ENCODE results near the gene A1BG. TPM values are rescaled to one million over a fixed set of nuclear protein-coding genes. Genes with fewer than 3 reads are reported as not detected.

A1BG gene
- total and polyA plus RNA-seq, 2 of the 13 experiments (the other 11 are each of a cell fraction or from before 2014, with no cell fraction given), result 14.7 to 41.4 TPM

DNA sequence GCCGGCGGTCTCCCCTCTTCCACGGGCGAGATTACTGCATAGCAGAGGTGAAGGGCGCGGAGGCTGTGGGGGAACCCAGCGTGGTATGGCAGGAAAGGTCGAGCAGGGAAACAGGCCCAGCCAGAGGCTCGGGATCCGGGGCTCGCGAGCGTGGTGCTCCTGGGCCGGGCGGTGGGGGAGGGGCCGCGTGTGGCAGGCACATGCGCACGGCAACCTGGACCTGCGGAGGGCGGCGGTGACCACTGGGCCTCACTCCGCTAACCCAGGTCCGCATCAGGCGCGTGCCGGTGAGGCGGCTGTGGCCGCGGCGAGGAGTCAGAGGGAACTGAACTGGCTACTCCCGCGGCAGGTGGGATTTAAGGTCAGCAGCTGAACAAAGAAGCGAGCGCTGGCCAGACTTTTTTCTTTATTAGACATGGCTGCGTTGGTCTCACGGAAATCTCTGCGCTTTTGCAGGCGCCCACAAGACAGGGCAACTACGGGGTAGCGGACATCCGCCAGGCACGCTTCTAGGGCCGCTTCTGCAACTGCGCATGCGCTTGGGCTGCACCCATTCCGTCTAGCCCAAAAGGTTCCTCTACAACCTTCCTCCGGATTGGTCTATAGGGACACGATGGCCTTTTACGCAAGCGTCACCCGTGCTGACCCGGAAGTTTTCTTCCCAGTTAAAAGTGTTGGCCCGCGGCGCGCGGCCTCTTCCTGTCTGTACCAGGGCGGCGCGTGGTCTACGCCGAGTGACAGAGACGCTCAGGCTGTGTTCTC lies 33.5 kb upstream of the A1BG start, which contains the start of gene RPS5 (continued):
- TF ChIP-seq REST (IDR thresholded peaks at IDR 0.05; ENCODE audit: borderline replicate concordance in 1 of 2, low read depth in 1 of 2, low read length in 2 of 2), result no peak; a peak in 1 of 4 replicates
- TF ChIP-seq ZNF558 (CRISPR knock-in tag; IDR thresholded peaks at IDR 0.05; ENCODE audit: borderline replicate concordance), result peak; percentile 87
- no peak for TF ChIP-seq DPF2 (CRISPR knock-in tag; IDR thresholded peaks at IDR 0.05; ENCODE audit: borderline replicate concordance, low read depth)
- 0 out of 2 replicates have a peak, but pooled peaks have one; percentile 24 for TF ChIP-seq RARA (CRISPR knock-in tag; IDR thresholded peaks at IDR 0.05)
- TF ChIP-seq ZNF615 (CRISPR knock-in tag; IDR thresholded peaks at IDR 0.05; ENCODE audit: borderline replicate concordance), result peak; percentile 40; the same call in 1 of the 2 replicates
- TF ChIP-seq ZNF205 (CRISPR knock-in tag; IDR thresholded peaks at IDR 0.05), result 0 out of 2 replicates have a peak, but pooled peaks have one; percentile 42
- TF ChIP-seq FOXC1 (CRISPR knock-in tag; IDR thresholded peaks at IDR 0.05; ENCODE audit: borderline replicate concordance), result peak; percentile 69
- TF ChIP-seq SSRP1 (CRISPR knock-in tag; IDR thresholded peaks at IDR 0.05), result no peak
- no peak for TF ChIP-seq CC2D1A (CRISPR knock-in tag; IDR thresholded peaks at IDR 0.05)
- 0 out of 2 replicates have a peak, but pooled peaks have one; percentile 16 for TF ChIP-seq ZNF569 (CRISPR knock-in tag; IDR thresholded peaks at IDR 0.05; ENCODE audit: borderline replicate concordance)
- no peak for TF ChIP-seq SMAD1 (CRISPR knock-in tag; IDR thresholded peaks at IDR 0.05; ENCODE audit: borderline replicate concordance, low read depth)
- peak; percentile 58; the same call in 1 of the 2 replicates for TF ChIP-seq GATA4 (IDR thresholded peaks at IDR 0.05; ENCODE audit: borderline replicate concordance, low read depth)
- TF ChIP-seq ZNF572 (CRISPR knock-in tag; IDR thresholded peaks at IDR 0.05), result no peak
- TF ChIP-seq ZNF180 (CRISPR knock-in tag; IDR thresholded peaks at IDR 0.05; ENCODE audit: borderline replicate concordance, low read depth), result 0 out of 2 replicates have a peak, but pooled peaks have one; percentile 32
- TF ChIP-seq ZNF768 (CRISPR knock-in tag; IDR thresholded peaks at IDR 0.05), result peak; percentile 79
- no peak; the same call in 1 of the 2 replicates for TF ChIP-seq ZNF44 (CRISPR knock-in tag; IDR thresholded peaks at IDR 0.05)
- no peak for TF ChIP-seq AGO1 (IDR thresholded peaks at IDR 0.05; ENCODE audit: low read depth, low read length, poor library complexity, severe bottlenecking)
- TF ChIP-seq ZIK1 (CRISPR knock-in tag; IDR thresholded peaks at IDR 0.05; ENCODE audit: borderline replicate concordance, low read depth), result peak; percentile 26; the same call in 1 of the 2 replicates
- TF ChIP-seq ETV6 (CRISPR knock-in tag; conservative IDR thresholded peaks at IDR 0.05), result peak; percentile 46
- TF ChIP-seq ATF3 (CRISPR knock-in tag; IDR thresholded peaks at IDR 0.05), result 0 out of 2 replicates have a peak, but pooled peaks have one; percentile 24
- TF ChIP-seq ZNF557 (CRISPR knock-in tag; IDR thresholded peaks at IDR 0.05), result peak; percentile 23; the same call in 1 of the 2 replicates
- TF ChIP-seq ZNF34 (CRISPR knock-in tag; IDR thresholded peaks at IDR 0.05; ENCODE audit: borderline replicate concordance), result peak; percentile 87
- TF ChIP-seq MZF1 (CRISPR knock-in tag; IDR thresholded peaks at IDR 0.05; ENCODE audit: borderline replicate concordance), result no peak
- TF ChIP-seq, protein P1, sequence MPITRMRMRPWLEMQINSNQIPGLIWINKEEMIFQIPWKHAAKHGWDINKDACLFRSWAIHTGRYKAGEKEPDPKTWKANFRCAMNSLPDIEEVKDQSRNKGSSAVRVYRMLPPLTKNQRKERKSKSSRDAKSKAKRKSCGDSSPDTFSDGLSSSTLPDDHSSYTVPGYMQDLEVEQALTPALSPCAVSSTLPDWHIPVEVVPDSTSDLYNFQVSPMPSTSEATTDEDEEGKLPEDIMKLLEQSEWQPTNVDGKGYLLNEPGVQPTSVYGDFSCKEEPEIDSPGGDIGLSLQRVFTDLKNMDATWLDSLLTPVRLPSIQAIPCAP (CRISPR knock-in tag; IDR thresholded peaks at IDR 0.05; ENCODE audit: low read depth), result peak; percentile 61; the same call in 1 of the 2 replicates
- TF ChIP-seq ZNF781 (CRISPR knock-in tag; IDR thresholded peaks at IDR 0.05; ENCODE audit: borderline replicate concordance, not compliant biosample characterization), result peak; percentile 67
